HG02884 (cell line): Measurements from ENCODE around the gene SULT2B1.

Source experiments
- ATAC-seq: cut with Tn5 transposase; IDR thresholded peaks from one replicate; pipeline ENCODE4 v1.9.1; 2021; ENCODE audit warnings: mild to moderate bottlenecking, moderate library complexity; ENCODE audit not compliant: unreplicated experiment

Gene SULT2B1

GRCh38 chr19:48646722-48647216 lies 94.8 kb downstream of the SULT2B1 start:
- ATAC-seq = no peak

- ATAC-seq = no peak
These were observed 96.2 kb downstream of the SULT2B1 start for GRCh38 chr19:48648134-48648533.
